Fibroblast of lung (primary cell): ENCODE results near the gene NIPAL4. TPM values are rescaled to one million over a fixed set of nuclear protein-coding genes. Genes with fewer than 3 reads are reported as not detected.

ENCODE experiments used
- DNase-seq, 2 donors: peaks; one replicate each; pipeline versions ENCODE4 v3.0.0 to v3.0.0-alpha.2; 2010; ENCODE audit warnings: low read depth in 2 of 2
- H2AFZ ChIP-seq: 2 replicates; pipeline ENCODE4 v1.5.1; 2012; ENCODE audit warnings: low read length, control low read depth, inconsistent platforms
- H3K27ac ChIP-seq: 2 replicates; pipeline ENCODE4 v1.5.1; 2011; ENCODE audit warnings: low read length, control low read depth; ENCODE audit not compliant: insufficient read depth
- H3K27me3 ChIP-seq: 2 replicates; pipeline ENCODE4 v1.5.1; 2011; ENCODE audit warnings: mild to moderate bottlenecking, low read length; ENCODE audit not compliant: control insufficient read depth, insufficient read depth
- H3K36me3 ChIP-seq: 2 replicates; pipeline ENCODE4 v1.5.1; 2011; ENCODE audit warnings: low read length; ENCODE audit not compliant: control insufficient read depth, insufficient read depth
- H3K4me1 ChIP-seq: 2 replicates; pipeline ENCODE4 v1.5.1; 2011; ENCODE audit warnings: low read length; ENCODE audit not compliant: control insufficient read depth, insufficient read depth; ENCODE audit errors: extremely low read depth
- H3K4me2 ChIP-seq: 2 replicates; pipeline ENCODE4 v1.5.1; 2011; ENCODE audit warnings: low read length, control low read depth; ENCODE audit not compliant: insufficient read depth; ENCODE audit errors: extremely low read depth
- H3K4me3 ChIP-seq, 4 experiments: fragments of 200-600 bp in 1 of 4; sonication (generic) in 1 of 4; replicated peaks in 1 of 4; 2 replicates each; pipeline ENCODE4 v1.5.1; 2011 to 2016; ENCODE audit warnings: low read length in 4 of 4, low read depth in 3 of 4, mild to moderate bottlenecking in 3 of 4, control low read depth in 2 of 4, inconsistent platforms in 1 of 4, mixed read lengths in 1 of 4; ENCODE audit not compliant: insufficient read depth in 1 of 4; ENCODE audit errors: control extremely low read depth in 1 of 4
- H3K79me2 ChIP-seq: 2 replicates; pipeline ENCODE4 v1.5.1; 2012; ENCODE audit warnings: mild to moderate bottlenecking, low read length, inconsistent platforms; ENCODE audit not compliant: control insufficient read depth, insufficient read depth
- H3K9ac ChIP-seq: 2 replicates; pipeline ENCODE4 v1.5.1; 2011; ENCODE audit warnings: mild to moderate bottlenecking, low read length, control low read depth; ENCODE audit not compliant: insufficient read depth
- H3K9me3 ChIP-seq: 2 replicates; pipeline ENCODE4 v1.5.1; 2012; ENCODE audit warnings: low read depth, low read length; ENCODE audit not compliant: control insufficient read depth, insufficient read depth
- H4K20me1 ChIP-seq: 2 replicates; pipeline ENCODE4 v1.5.1; 2011; ENCODE audit warnings: low read length; ENCODE audit not compliant: control insufficient read depth, insufficient read depth; ENCODE audit errors: extremely low read depth
- CTCF ChIP-seq, 2 donors: IDR thresholded peaks in 1 of 2; conservative IDR thresholded peaks in 1 of 2; 1 replicate in 1 of 2; 2 replicates in 1 of 2; pipeline ENCODE4 v1.5.1; 2011 to 2012; ENCODE audit warnings: low read length in 2 of 2, control low read depth in 1 of 2, inconsistent platforms in 1 of 2, low read depth in 1 of 2, mild to moderate bottlenecking in 1 of 2
- EZH2 ChIP-seq: IDR thresholded peaks from 2 replicates; pipeline ENCODE4 v1.5.1; 2012; ENCODE audit warnings: low read length, control low read depth, mild to moderate bottlenecking; ENCODE audit errors: missing control alignments
- polyA plus RNA-seq, 2 donors: library from polyadenylated mRNA; depleted of rRNA in 1 of 2; stranded (reverse) in 1 of 2; unstranded in 1 of 2; fragments of >200 nt; gene quantifications; 2 replicates each; pipeline ENCODE4 v1.2.1, GENCODE V29; 2011 to 2012; ENCODE audit warnings: missing spikeins in 1 of 2
- total RNA-seq: library from RNA; depleted of rRNA; stranded (reverse); fragments of >200 nt; gene quantifications from 2 replicates; pipeline ENCODE4 v1.2.1, GENCODE V29; 2014

Gene NIPAL4
- total and polyA plus RNA-seq, 2 donors (not counting 1 experiment from before 2014, with no cell fraction given) = 0.07 to 0.17 TPM

- no peaks in the 10 kb centered on the region for H3K4me1 ChIP-seq
- no peaks in the 10 kb centered on the region for H3K36me3 ChIP-seq
- no peaks in the 10 kb centered on the region for H4K20me1 ChIP-seq
- H2AFZ ChIP-seq = no peak overlapping the region
- H3K9me3 ChIP-seq = no peaks in the 10 kb centered on the region
- no peaks in the 10 kb centered on the region for H3K79me2 ChIP-seq
- DNase-seq = no peak
- H3K9ac ChIP-seq = no peak overlapping the region
- H3K4me2 ChIP-seq = no peak overlapping the region
- TF ChIP-seq CTCF (conservative IDR thresholded peaks at IDR 0.05 in 1 of 2, IDR thresholded peaks at IDR 0.05 in 1 of 2; ENCODE audit: low read depth in 1 of 2, low read length in 2 of 2) (no peak), EZH2 (no peak)
- H3K27ac ChIP-seq = no peak overlapping the region
- no peak overlapping the region for H3K4me3 ChIP-seq
- H3K27me3 ChIP-seq = no peaks in the 10 kb centered on the region
These were observed 12.8 kb upstream of the NIPAL4 start for GRCh38 chr5:157447201-157447637.

GRCh38 chr5:157449011-157449723 is 10.8 kb upstream of the NIPAL4 start:
- H3K27me3 ChIP-seq = no peaks in the 10 kb centered on the region
- H4K20me1 ChIP-seq = no peaks in the 10 kb centered on the region
- TF ChIP-seq EZH2 = no peak
- TF ChIP-seq CTCF (conservative IDR thresholded peaks at IDR 0.05 in 1 of 2, IDR thresholded peaks at IDR 0.05 in 1 of 2; ENCODE audit: low read depth in 1 of 2, low read length in 2 of 2) = no peak
- no peak overlapping the region for H3K4me3 ChIP-seq
- peak in 1 of 2 donors; percentile 10 for DNase-seq
- no peak overlapping the region for H3K9ac ChIP-seq
- H2AFZ ChIP-seq = no peak overlapping the region
- H3K9me3 ChIP-seq = no peaks in the 10 kb centered on the region
- no peak overlapping the region for H3K4me2 ChIP-seq
- no peak overlapping the region for H3K27ac ChIP-seq
- no peaks in the 10 kb centered on the region for H3K36me3 ChIP-seq
- H3K79me2 ChIP-seq = no peaks in the 10 kb centered on the region
- no peaks in the 10 kb centered on the region for H3K4me1 ChIP-seq

- Histone ChIP-seq H3K9ac (no peak overlapping the region), H3K27ac (no peak overlapping the region), H3K9me3 (no peaks in the 10 kb centered on the region), H3K36me3 (no peaks in the 10 kb centered on the region), H3K4me2 (no peak overlapping the region), H3K27me3 (peaks cover 2% of the 10 kb centered on the region), H3K4me3 (no peak overlapping the region), H4K20me1 (no peaks in the 10 kb centered on the region), H3K4me1 (no peaks in the 10 kb centered on the region), H3K79me2 (no peaks in the 10 kb centered on the region), H2AFZ (no peak overlapping the region)
- DNase-seq = no peak
- TF ChIP-seq EZH2 (no peak), CTCF (conservative IDR thresholded peaks at IDR 0.05 in 1 of 2, IDR thresholded peaks at IDR 0.05 in 1 of 2; ENCODE audit: low read depth in 1 of 2, low read length in 2 of 2) (no peak)
These were observed 10.0 kb upstream of the NIPAL4 start for GRCh38 chr5:157450024-157450423.
